GM13977 (cell line): Measurements from ENCODE around the gene STK25.
A peak's percentile ranks its signal among the peaks of the same experiment; 100 is the strongest.

Source experiments
- DNase-seq: peaks from one replicate; pipeline ENCODE4 v3.0.0; 2012; ENCODE audit warnings: low spot score
- CTCF ChIP-seq: IDR thresholded peaks from 2 replicates; pipeline ENCODE4 v1.5.1; 2012; ENCODE audit warnings: mild to moderate bottlenecking, control low read depth; ENCODE audit not compliant: insufficient read depth; ENCODE audit errors: extremely low read depth, missing control alignments
- in situ Hi-C: fragments of 300-500 bp; cut with MboI; formaldehyde crosslinking; loops from one replicate; pipeline ENCODE4 v1.12.0; 2022; ENCODE audit warnings: low sequenced_read_pairs, low pct_unique_long_range_greater_than_20kb, mixed read lengths, inconsistent platforms; ENCODE audit not compliant: unreplicated experiment

STK25 gene

GRCh38 chr2:241545523-241546473 is 37.4 kb upstream of the STK25 start:
- no peak for TF ChIP-seq CTCF
- DNase-seq: no peak
- in situ Hi-C loops: no loop called here

- DNase-seq: no peak
- in situ Hi-C loops: no loop called here
- TF ChIP-seq CTCF: no peak
Measured at GRCh38 chr2:241545106-241545505, 36.7 kb upstream of the STK25 start.

GRCh38 chr2:241542278-241542605 is 33.9 kb upstream of the STK25 start:
- peak; percentile 22 for DNase-seq
- in situ Hi-C loops: no loop called here
- TF ChIP-seq CTCF: no peak

GRCh38 chr2:241541564-241542277 is 33.3 kb upstream of the STK25 start:
- peak; percentile 21 for DNase-seq
- in situ Hi-C loops: no loop called here
- TF ChIP-seq CTCF: no peak

GRCh38 chr2:241540771-241541561 is 32.6 kb upstream of the STK25 start:
- in situ Hi-C loops: no loop called here
- peak; percentile 92 for DNase-seq
- TF ChIP-seq CTCF: no peak

- in situ Hi-C loops: no loop called here
- TF ChIP-seq CTCF: no peak
- DNase-seq: no peak
Measured at GRCh38 chr2:241540401-241540770, 32.0 kb upstream of the STK25 start.
